Gastrocnemius medialis (tissue), 4 donors: ENCODE results near the gene SNRPF.

Experiments used
- CTCF ChIP-seq, 5 experiments: fragments of 450-650 bp in 3 of 5; fragments of 200-600 bp in 2 of 5; sonication (generic) in 2 of 5; IDR thresholded peaks in 4 of 5; conservative IDR thresholded peaks in 1 of 5; 1 replicate in 4 of 5; 2 replicates in 1 of 5; pipeline ENCODE4 v1.5.1; 2016 to 2019; ENCODE audit warnings: antibody characterized with exemption in 5 of 5, mild to moderate bottlenecking in 3 of 5, moderate library complexity in 3 of 5
- POLR2A ChIP-seq, 2 donors: fragments of 450-650 bp; IDR thresholded peaks; one replicate each; pipeline ENCODE4 v1.6.1; 2017; ENCODE audit warnings: antibody characterized with exemption in 2 of 2, mild to moderate bottlenecking in 2 of 2, moderate library complexity in 2 of 2

GRCh38 chr12:95881331-95881955, 22.7 kb downstream of the SNRPF start:
- TF ChIP-seq POLR2A (IDR thresholded peaks at IDR 0.05) (no peak), CTCF (IDR thresholded peaks at IDR 0.05 in 4 of 5, conservative IDR thresholded peaks at IDR 0.05 in 1 of 5) (no peak)
